ENCODE data around the gene KIF26B.

KIF26B gene

DNA sequence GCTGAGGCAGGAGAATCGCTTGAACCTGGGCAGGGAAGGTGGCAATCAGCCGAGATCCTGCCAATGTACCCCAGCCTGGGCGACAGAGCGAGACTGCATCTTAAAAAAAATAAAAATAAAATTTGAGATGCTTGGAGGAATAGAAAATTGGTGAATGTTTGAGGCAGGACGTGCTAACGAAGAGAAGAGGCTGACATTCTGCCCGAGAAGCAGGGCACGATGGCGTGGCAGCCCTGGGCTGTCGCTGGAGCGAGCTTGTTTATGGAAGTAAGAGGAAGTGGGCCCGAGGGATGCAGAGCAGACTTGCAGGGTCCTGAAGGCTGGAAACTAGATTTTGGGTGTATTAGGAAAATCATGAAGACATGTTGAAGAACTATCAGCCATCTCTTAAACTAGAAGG lies 92.6 kb downstream of the KIF26B start:
- no peak for TF ChIP-seq JUND (IDR thresholded peaks at IDR 0.05; ENCODE audit: low read depth)
- no peak for DNase-seq (ENCODE audit: low read depth in 1 of 2, low spot score in 1 of 2)
- in situ Hi-C loops (cut with HindIII; ENCODE audit: low pct_unique_long_range_greater_than_20kb, low sequenced_read_pairs), result no loop called here

DNA sequence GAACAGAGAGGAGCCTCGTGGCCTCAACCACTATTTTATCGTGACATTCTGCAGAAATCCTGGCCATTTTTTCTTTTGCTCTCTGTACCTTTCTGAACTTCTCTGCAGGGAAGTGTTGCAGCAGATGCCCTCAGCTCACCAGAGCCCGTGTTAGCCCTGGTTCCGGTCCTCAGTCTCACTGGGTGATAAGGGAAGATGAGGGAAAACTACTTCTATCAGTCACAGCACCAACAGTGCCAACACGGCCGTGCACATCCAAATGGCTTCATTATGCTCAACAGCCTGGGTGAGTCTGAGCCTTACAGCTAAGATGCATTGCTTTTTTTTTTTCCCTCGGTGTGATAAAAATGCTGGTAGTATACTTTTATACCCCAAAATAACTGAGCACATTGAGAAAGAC lies 93.0 kb downstream of the KIF26B start:
- DNase-seq (ENCODE audit: low read depth in 1 of 2, low spot score in 1 of 2), result no peak
- in situ Hi-C loops (cut with HindIII; ENCODE audit: low pct_unique_long_range_greater_than_20kb, low sequenced_read_pairs), result no loop called here
- TF ChIP-seq JUND (IDR thresholded peaks at IDR 0.05; ENCODE audit: low read depth), result no peak

DNA sequence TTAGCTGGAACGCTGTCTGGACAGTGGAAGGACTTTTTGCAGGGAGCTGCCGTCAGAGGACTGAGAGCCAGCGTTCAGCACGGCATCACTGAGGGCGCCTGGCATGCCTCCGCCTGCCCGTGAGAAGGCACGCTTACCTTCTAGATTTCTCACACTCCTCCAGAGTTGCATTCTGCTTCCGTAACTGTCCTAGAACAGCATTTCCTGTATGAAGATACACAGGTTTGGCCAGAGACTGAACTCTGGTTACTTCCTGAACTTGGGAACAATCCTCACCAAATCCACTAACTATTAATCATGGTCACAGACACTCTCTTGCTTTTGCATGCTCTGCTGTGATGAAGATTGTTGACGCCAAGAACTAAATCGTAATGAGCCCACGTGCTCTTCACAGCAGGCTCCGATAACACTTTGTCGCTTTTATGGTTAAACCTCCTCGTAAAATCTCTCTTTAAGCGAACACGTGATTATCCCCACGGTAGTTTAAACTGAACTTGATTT lies 93.5 kb downstream of the KIF26B start:
- DNase-seq (ENCODE audit: low read depth in 1 of 2, low spot score in 1 of 2), result no peak
- TF ChIP-seq JUND (IDR thresholded peaks at IDR 0.05; ENCODE audit: low read depth), result no peak
- in situ Hi-C loops (cut with HindIII; ENCODE audit: low pct_unique_long_range_greater_than_20kb, low sequenced_read_pairs), result no loop called here

DNA sequence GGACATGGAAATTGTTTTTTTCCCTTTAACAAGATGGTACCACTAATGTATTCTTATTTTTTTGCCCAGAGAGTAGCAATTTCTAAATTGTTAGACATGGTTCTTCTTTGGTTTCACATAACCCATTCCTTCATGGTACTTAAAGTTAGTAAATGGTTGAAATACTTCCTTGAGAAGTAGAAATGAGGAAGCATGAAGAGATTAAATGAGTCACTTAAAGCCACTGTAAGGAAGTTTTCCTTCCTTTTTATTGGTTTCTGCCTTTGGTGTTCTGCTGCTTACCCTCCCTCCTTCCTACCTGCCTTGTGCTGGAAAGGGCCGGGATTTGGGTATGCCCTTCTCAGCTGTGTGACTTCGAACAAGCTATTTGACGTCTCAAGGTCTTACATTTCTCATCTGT lies 101.0 kb downstream of the KIF26B start:
- TF ChIP-seq JUND (IDR thresholded peaks at IDR 0.05; ENCODE audit: low read depth), result no peak
- DNase-seq (ENCODE audit: low read depth in 1 of 2, low spot score in 1 of 2), result no peak
- in situ Hi-C loops (cut with HindIII; ENCODE audit: low pct_unique_long_range_greater_than_20kb, low sequenced_read_pairs), result no loop called here

DNA sequence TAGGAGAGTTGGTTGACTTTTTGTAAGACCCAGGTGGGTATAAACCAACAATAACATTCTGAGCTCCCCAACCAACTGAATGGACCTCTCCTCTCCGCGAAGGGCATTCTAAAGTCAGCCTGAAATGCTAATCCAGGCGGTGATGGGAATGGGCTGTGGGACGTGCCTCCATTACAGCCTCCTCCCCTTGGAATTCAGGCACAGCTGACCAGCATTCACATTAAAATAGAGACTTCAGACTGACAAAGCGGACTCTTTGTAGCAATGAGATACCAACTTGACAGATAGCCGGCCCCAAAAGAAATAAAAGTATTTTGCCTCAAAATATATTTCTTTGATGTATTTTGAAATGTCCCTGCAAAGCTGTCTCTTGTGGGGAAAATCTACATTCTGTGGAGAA lies 101.7 kb downstream of the KIF26B start:
- in situ Hi-C loops (cut with HindIII; ENCODE audit: low pct_unique_long_range_greater_than_20kb, low sequenced_read_pairs), result no loop called here
- no peak for DNase-seq (ENCODE audit: low read depth in 1 of 2, low spot score in 1 of 2)
- TF ChIP-seq JUND (IDR thresholded peaks at IDR 0.05; ENCODE audit: low read depth), result no peak

DNA sequence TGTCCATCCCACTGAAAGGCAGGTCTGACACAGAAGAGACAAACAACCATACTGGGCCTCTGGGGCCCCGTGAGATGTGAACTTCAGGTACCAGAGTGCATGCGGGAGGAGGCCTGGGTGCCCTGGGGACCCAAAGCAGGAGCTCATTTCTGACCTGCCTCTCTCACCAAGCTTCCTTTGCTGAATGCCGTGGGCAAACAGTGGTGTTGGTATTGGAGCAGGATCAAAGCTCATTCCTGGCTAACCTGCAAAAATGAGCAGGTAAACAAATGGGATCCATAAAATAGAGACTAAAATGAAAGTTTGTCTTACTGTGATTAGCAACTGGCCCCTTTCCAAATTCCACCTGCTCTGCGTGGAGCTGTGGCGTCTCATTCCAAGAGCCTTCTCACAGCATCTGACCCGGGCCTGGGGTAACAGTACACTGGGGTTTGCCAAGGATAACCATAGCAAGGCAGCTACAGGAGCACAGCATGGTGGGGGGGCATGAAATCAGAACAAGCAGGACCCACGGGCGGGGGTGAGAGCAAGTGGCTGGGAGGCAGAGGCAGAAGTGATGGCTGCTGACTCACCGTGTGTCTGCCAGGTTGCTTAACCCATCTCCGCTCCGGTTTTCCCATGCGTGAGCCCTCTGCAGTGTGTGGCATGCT lies 103.6 kb downstream of the KIF26B start:
- peak; percentile 22; the same call in 1 of the 2 replicates for TF ChIP-seq JUND (IDR thresholded peaks at IDR 0.05; ENCODE audit: low read depth)
- DNase-seq (ENCODE audit: low read depth in 1 of 2, low spot score in 1 of 2), result peak; percentile 41 to 72
- in situ Hi-C loops (cut with HindIII; ENCODE audit: low pct_unique_long_range_greater_than_20kb, low sequenced_read_pairs), result no loop called here

DNA sequence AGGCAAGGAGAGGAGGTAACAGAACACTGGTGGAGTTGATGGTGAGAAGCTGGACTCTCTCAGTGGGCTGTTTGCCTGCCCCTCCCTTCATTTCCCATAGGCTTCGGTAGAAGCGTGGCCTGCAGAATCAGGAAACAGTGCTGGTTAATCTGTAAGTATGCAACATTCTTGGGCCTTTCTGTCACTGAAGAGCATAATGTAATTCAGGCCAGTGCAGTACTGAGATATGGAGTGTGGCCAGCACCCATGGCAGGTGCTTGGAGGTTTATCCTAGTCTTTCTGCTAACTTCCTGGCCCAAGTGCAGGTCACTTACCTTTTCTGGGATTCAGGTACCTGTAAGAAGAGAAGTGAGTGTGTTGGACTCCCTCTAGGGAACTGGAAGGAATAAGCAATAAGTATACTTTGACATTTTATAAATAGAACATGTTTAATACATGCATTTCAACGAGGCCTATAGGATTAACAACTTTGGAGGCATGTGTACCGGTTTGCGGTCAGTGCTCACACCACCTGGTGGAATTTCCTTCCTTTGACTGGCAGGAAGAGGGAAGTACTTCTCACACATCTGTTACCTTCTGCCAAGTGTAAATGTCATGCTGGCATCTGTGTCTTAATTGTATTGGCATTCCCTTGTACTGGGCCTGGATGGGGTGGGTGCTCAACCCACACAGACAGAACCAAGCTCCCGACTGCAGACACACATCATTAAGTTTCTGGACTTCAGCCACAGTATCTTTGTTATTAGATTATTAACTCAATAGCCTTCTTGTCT lies 105.5 kb downstream of the KIF26B start:
- in situ Hi-C loops (cut with HindIII; ENCODE audit: low pct_unique_long_range_greater_than_20kb, low sequenced_read_pairs), result no loop called here
- TF ChIP-seq JUND (IDR thresholded peaks at IDR 0.05; ENCODE audit: low read depth), result no peak
- no peak for DNase-seq (ENCODE audit: low read depth in 1 of 2, low spot score in 1 of 2)

DNA sequence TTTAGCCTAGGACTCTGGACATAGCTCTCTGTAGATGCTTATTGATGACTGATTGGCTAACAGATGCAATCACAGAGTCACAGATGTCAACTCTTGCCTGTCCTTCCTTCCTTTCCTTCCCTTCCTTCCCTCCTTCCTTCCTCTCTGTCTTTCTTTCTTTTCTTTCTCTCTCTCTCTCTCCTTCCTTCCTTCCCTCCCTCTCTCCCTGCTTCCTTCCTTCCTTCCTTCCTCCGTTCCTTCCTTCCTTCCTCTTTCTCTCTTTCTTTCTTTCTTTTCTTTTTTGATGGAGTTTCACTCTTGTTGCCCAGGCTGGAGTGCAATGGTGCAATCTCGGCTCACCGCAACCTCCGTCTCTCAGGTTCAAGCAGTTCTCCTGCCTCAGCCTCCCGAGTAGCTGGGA lies 106.1 kb downstream of the KIF26B start:
- in situ Hi-C loops (cut with HindIII; ENCODE audit: low pct_unique_long_range_greater_than_20kb, low sequenced_read_pairs), result no loop called here
- no peak for DNase-seq (ENCODE audit: low read depth in 1 of 2, low spot score in 1 of 2)
- no peak for TF ChIP-seq JUND (IDR thresholded peaks at IDR 0.05; ENCODE audit: low read depth)

DNA sequence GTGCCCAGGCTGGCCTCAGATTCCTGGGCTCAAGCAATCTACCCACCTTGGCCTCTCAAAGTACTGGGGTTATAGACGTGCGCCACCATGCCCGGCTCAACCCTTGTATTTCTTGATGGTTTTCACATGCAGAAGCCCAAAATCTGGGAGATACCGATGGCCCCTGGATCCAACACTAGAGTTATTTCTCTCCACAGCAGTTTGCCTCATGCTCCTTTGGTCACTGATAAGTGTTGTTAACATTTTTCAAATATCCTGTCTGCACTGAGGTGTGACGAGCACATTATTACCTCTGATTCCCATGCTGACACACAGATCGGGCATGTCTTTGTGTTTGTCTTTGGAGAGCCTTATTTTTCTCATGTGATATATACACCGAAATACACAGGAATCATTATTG lies 107.0 kb downstream of the KIF26B start:
- TF ChIP-seq JUND (IDR thresholded peaks at IDR 0.05; ENCODE audit: low read depth), result no peak
- no peak for DNase-seq (ENCODE audit: low read depth in 1 of 2, low spot score in 1 of 2)
- in situ Hi-C loops (cut with HindIII; ENCODE audit: low pct_unique_long_range_greater_than_20kb, low sequenced_read_pairs), result no loop called here

DNA sequence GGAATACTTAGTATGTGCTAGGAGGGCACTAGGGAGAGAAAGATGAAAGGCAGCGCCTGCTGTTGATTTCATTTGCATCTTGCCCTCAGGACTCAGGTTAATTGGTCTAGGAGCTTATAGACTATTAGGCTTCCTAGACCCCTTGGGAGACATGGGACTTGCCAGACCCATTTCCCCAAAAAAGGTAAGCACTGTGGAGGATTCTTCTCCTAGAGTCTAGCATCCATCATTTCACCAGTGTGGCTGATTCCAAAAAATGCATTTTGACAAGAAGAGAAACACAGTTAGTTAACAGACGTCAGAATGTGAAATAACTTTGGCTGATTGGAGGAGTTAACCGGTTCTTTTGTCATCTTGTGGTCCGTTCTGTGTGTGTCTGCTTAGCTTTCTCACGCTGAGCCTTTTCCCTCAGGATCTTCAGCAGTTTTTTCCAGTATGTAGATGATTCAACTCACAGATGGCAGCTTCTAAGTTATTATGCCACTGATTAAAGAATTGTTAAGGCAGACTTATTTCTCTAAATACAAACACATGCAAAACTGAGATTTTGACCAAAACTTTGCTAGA lies 108.8 kb downstream of the KIF26B start:
- no peak for DNase-seq (ENCODE audit: low read depth in 1 of 2, low spot score in 1 of 2)
- in situ Hi-C loops (cut with HindIII; ENCODE audit: low pct_unique_long_range_greater_than_20kb, low sequenced_read_pairs), result no loop called here
- TF ChIP-seq JUND (IDR thresholded peaks at IDR 0.05; ENCODE audit: low read depth), result no peak

DNA sequence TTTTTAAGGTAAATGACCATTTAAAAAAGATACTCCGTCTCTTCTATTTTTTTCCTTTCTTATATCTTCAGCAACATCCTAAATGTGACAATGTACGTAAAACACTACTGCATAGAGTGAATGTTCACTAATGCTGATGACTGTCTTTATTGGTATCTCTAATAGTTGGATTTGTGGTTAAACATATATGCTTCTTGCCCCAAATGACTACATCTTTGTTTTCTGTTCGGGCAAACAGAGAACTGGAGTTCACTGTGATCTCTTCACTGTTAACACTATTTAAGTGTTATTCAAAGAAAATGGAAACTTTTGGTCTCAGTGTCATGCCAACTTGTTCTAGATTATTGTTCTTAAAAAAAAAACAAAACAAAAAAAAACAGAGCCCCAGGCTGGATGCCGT lies 109.4 kb downstream of the KIF26B start:
- in situ Hi-C loops (cut with HindIII; ENCODE audit: low pct_unique_long_range_greater_than_20kb, low sequenced_read_pairs), result no loop called here
- TF ChIP-seq JUND (IDR thresholded peaks at IDR 0.05; ENCODE audit: low read depth), result no peak

DNA sequence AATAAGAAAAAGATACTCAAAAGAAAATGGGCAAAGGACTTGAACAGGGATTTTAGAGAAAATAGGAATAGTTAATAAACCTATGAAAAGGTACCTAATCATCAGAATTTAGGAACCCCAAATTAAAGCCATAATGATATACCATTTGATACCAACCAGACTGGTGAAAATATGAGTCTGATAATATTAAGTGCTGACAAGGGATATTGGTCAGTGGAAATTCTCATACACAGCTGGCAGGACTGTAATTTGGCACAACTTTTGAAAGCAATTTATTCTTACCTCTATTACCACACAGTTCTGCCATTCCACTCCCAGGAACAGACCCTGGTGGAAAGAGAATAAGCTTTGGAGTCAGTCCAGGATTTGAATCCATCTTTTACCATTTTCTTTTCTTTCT lies 111.3 kb downstream of the KIF26B start:
- in situ Hi-C loops (cut with HindIII; ENCODE audit: low pct_unique_long_range_greater_than_20kb, low sequenced_read_pairs), result no loop called here
- no peak for TF ChIP-seq JUND (IDR thresholded peaks at IDR 0.05; ENCODE audit: low read depth)
- no peak for DNase-seq (ENCODE audit: low read depth in 1 of 2, low spot score in 1 of 2)

More for the DNA sequence above, 109.4 kb downstream of the KIF26B start:
- DNase-seq (ENCODE audit: low read depth in 1 of 2, low spot score in 1 of 2), result no peak

DNA sequence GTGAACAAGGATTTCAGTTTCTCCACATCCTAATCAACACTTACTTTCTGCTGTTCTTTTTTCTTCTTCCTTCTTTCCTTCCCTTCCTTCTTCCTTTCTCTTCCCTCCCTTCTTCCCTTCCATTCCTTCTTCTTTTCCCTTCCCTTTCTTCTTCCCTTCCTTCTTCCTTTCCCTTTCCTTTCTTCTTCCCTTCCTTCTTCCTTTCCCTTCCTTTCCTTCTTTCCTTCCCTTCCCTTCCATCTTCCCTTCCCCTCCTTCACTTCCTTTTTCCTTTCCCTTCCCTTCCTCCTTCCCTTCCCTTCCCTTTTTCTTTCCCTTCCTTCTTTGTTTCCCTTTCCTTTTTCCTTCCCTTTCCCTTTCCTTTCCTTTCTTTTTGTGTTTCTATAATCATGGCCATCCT lies 115.3 kb downstream of the KIF26B start:
- no peak for DNase-seq (ENCODE audit: low read depth in 1 of 2, low spot score in 1 of 2)
- in situ Hi-C loops (cut with HindIII; ENCODE audit: low pct_unique_long_range_greater_than_20kb, low sequenced_read_pairs), result no loop called here
- TF ChIP-seq JUND (IDR thresholded peaks at IDR 0.05; ENCODE audit: low read depth), result no peak
